ENCODE measurements around the gene CENPS. TPM values are rescaled to one million over a fixed set of nuclear protein-coding genes. Genes with fewer than 3 reads are reported as not detected.

CENPS gene
- polyA plus RNA-seq, 2 of the 4 experiments (the other 2 are of a cell fraction): 25.7 to 27.3 TPM

DNA sequence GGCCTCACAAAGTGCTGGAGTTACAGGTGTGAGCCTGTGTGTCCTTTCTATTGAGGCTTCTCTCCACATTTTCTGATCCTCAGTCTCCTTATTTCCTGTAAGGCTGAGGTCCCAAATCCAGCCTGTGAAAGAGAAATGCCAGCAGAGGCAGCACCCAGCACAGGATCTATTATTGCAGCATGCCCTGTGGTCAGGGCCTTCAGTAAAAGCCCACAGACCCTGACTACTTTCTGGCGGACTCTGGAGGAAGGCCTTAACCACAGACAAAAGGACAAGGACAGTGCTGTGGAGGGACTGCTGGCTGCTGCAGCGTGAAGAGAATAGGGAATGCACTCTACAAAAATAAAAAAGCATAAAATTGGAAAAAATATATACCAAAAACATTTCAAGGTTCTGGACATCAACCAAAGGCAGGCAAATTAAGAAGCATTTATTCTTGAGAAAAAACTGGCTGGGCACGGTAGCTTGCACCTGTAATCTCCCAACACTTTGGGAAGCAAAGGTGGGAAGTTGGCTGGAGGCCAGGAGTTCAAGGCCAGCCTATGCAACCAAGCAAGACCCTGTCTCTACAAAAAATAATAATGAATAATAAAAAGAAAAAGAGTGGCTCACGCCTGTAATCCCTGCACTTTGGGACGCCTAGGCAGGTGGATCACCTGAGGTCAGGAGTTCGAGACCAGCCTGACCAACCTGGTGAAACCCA, 40.8 kb upstream of the CENPS start:
- Histone ChIP-seq H3K9me3 (peaks cover 7% of the 10 kb centered on the region), H3K27ac (peak overlapping the region; percentile 99), H3K4me3 (no peak overlapping the region), H3K4me2 (peak overlapping the region; percentile 86), H3K4me1 (peaks cover 53% of the 10 kb centered on the region)
- ATAC-seq (no peak), FAIRE-seq (no peak), DNase-seq (ENCODE audit: low read depth in 1 of 2, low spot score in 1 of 2) (no peak)
- 57% methylated on average over 6 of the region's 6 CpGs for whole genome bisulfite sequencing (ENCODE audit: missing lambda C conversion rate)
- POLR2A ChIA-PET: interaction anchor here (1.3 to 4.7 kb wide), 4 partner anchors 11 to 26 kb away, joined by 4 to 107 read pairs (median 17); partner anchors contain the start of gene PGD
- CTCF ChIA-PET: interaction anchor here (0.6 to 4.7 kb wide), 3 partner anchors 8 to 18 kb away, joined by 3 to 34 read pairs (median 3); no protein-coding TSS in a partner anchor
- TF ChIP-seq PHF8 (IDR thresholded peaks at IDR 0.05; ENCODE audit: borderline replicate concordance, low read depth) (no peak), CHD2 (IDR thresholded peaks at IDR 0.05; ENCODE audit: low read length, partially characterized antibody) (no peak), RAD21 (conservative IDR thresholded peaks at IDR 0.05 in 1 of 2, IDR thresholded peaks at IDR 0.05 in 1 of 2) (no peak), ZSCAN20 (CRISPR knock-in tag; IDR thresholded peaks at IDR 0.05) (no peak), HOXB13 (CRISPR knock-in tag; IDR thresholded peaks at IDR 0.05; ENCODE audit: low read depth) (no peak), CEBPB (IDR thresholded peaks at IDR 0.05) (no peak), POLR2A (IDR thresholded peaks at IDR 0.05; ENCODE audit: low read length) (no peak), E2F6 (IDR thresholded peaks at IDR 0.05; ENCODE audit: borderline replicate concordance, low read depth) (no peak), HOXB5 (CRISPR knock-in tag; IDR thresholded peaks at IDR 0.05) (no peak), EHF (CRISPR knock-in tag; IDR thresholded peaks at IDR 0.05) (no peak)
- TF ChIP-seq, protein P1, sequence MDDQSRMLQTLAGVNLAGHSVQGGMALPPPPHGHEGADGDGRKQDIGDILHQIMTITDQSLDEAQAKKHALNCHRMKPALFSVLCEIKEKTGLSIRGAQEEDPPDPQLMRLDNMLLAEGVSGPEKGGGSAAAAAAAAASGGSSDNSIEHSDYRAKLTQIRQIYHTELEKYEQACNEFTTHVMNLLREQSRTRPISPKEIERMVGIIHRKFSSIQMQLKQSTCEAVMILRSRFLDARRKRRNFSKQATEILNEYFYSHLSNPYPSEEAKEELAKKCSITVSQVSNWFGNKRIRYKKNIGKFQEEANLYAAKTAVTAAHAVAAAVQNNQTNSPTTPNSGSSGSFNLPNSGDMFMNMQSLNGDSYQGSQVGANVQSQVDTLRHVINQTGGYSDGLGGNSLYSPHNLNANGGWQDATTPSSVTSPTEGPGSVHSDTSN (IDR thresholded peaks at IDR 0.05): no peak

GRCh38 chr1:10396870-10397269, 33.4 kb upstream of the CENPS start:
- WGBS (ENCODE audit: missing lambda C conversion rate): 68% methylated on average over 3 of the region's 3 CpGs
- TF ChIP-seq CTCF (IDR thresholded peaks at IDR 0.05) (no peak), JUN (IDR thresholded peaks at IDR 0.05) (peak in 1 of 2 experiments; percentile 51; a peak in 1 of 5 replicates), CHD4 (IDR thresholded peaks at IDR 0.05; ENCODE audit: borderline replicate concordance) (no peak)
- ATAC-seq: no peak
- peak overlapping the region; percentile 89 for H3K4me3 ChIP-seq
- CTCF ChIA-PET: no interaction called here
- peak overlapping the region; percentile 71 for H3K4me2 ChIP-seq
- no peak for FAIRE-seq
- POLR2A ChIA-PET: interaction anchor here (5.0 kb wide), 1 partner anchor 19 kb away, joined by 30 read pairs; no protein-coding TSS in a partner anchor
- H3K9me3 ChIP-seq: peaks cover 30% of the 10 kb centered on the region
- no peaks in the 10 kb centered on the region for H3K4me1 ChIP-seq
- peak overlapping the region; percentile 95 to 99 for H3K27ac ChIP-seq
- no peak for DNase-seq (ENCODE audit: low read depth in 1 of 2, low spot score in 1 of 2)

- WGBS (ENCODE audit: missing lambda C conversion rate): 0% methylated on average over 14 of the region's 34 CpGs
- peak; percentile 63 to 72; a peak in 5 of 6 replicates for ATAC-seq
- ChIA-PET POLR2A (interaction anchor here (1.0 to 5.8 kb wide), 9 partner anchors 9 to 82 kb away, joined by 3 to 107 read pairs (median 7); partner anchors contain the start of gene CENPS), CTCF (interaction anchor here (1.0 to 4.2 kb wide), 5 partner anchors 10 to 31 kb away, joined by 5 to 22 read pairs (median 8); partner anchors contain the start of gene CENPS)
- Histone ChIP-seq H3K4me1 (peaks cover 7% of the 10 kb centered on the region; the same call in 2 of the 3 replicates), H3K9me3 (peaks cover 30% of the 10 kb centered on the region), H3K4me2 (peak overlapping the region; percentile 71), H3K27ac (peak overlapping the region; percentile 95 to 99), H3K4me3 (peak overlapping the region; percentile 89)
- no peak for FAIRE-seq
- TF ChIP-seq POLR2A (IDR thresholded peaks at IDR 0.05; ENCODE audit: low read length) (peak; percentile 43; the same call in 1 of the 2 replicates), EHF (CRISPR knock-in tag; IDR thresholded peaks at IDR 0.05) (no peak), RFX5 (IDR thresholded peaks at IDR 0.05) (no peak), ZNF302 (CRISPR knock-in tag; IDR thresholded peaks at IDR 0.05) (no peak), CBX2 (IDR thresholded peaks at IDR 0.05; ENCODE audit: borderline replicate concordance, low read depth) (no peak), HOXA7 (CRISPR knock-in tag; IDR thresholded peaks at IDR 0.05) (no peak)
- no peak for DNase-seq (ENCODE audit: low read depth in 1 of 2, low spot score in 1 of 2)
Observed at GRCh38 chr1:10398278-10398733, 31.9 kb upstream of the CENPS start.

Measured in A549 (cell line).